Ovary (tissue), 3 donors: ENCODE results near the gene GATA3.

ENCODE experiments used
- CTCF ChIP-seq, 3 donors: fragments of 450-650 bp in 2 of 3; fragments of 200-600 bp in 1 of 3; IDR thresholded peaks; one replicate each; pipeline versions ENCODE4 v1.5.1 to v1.8.0; 2016 to 2022; ENCODE audit warnings: antibody characterized with exemption in 3 of 3, mild to moderate bottlenecking in 1 of 3
- POLR2A ChIP-seq: fragments of 450-650 bp; IDR thresholded peaks from one replicate; pipeline ENCODE4 v1.6.1; 2017; ENCODE audit warnings: antibody characterized with exemption, mild to moderate bottlenecking, moderate library complexity
- donor health status: DM: no; HTN: no; CAD: no.

GRCh38 chr10:8059191-8059936 is 4.9 kb downstream of the GATA3 start:
- TF ChIP-seq CTCF (IDR thresholded peaks at IDR 0.05): no peak
- TF ChIP-seq POLR2A: no peak
